KOPT-K1 (cell line): ENCODE results near the gene MRNIP.

Source experiments
- H3K27ac ChIP-seq: fragments of 200-600 bp; sonication (generic); 2 replicates; pipeline ENCODE4 v1.5.1; 2016; ENCODE audit warnings: antibody characterized with exemption, mild to moderate bottlenecking, low read depth, low read length; ENCODE audit not compliant: poor library complexity, severe bottlenecking
- H3K36me3 ChIP-seq: fragments of 200-600 bp; sonication (generic); 2 replicates; pipeline ENCODE4 v1.5.1; 2017; ENCODE audit warnings: antibody characterized with exemption, mild to moderate bottlenecking, low read length, moderate library complexity; ENCODE audit not compliant: insufficient read depth
- H3K9me3 ChIP-seq: fragments of 200-600 bp; sonication (generic); 2 replicates; pipeline ENCODE4 v1.5.1; 2017; ENCODE audit warnings: antibody characterized with exemption, low read length, mild to moderate bottlenecking; ENCODE audit not compliant: insufficient read depth, poor library complexity, severe bottlenecking

Gene MRNIP

GRCh38 chr5:179858586-179859427, at the start of gene MRNIP:
Gene MRNIP (minus strand): TSS chr5:179858817. CDS start chr5:179858796, 21 bp downstream.
- Histone ChIP-seq H3K27ac (peak within 1 kb of the TSS; percentile 63), H3K9me3 (peaks cover 5% of the 10 kb centered on the region)

DNA sequence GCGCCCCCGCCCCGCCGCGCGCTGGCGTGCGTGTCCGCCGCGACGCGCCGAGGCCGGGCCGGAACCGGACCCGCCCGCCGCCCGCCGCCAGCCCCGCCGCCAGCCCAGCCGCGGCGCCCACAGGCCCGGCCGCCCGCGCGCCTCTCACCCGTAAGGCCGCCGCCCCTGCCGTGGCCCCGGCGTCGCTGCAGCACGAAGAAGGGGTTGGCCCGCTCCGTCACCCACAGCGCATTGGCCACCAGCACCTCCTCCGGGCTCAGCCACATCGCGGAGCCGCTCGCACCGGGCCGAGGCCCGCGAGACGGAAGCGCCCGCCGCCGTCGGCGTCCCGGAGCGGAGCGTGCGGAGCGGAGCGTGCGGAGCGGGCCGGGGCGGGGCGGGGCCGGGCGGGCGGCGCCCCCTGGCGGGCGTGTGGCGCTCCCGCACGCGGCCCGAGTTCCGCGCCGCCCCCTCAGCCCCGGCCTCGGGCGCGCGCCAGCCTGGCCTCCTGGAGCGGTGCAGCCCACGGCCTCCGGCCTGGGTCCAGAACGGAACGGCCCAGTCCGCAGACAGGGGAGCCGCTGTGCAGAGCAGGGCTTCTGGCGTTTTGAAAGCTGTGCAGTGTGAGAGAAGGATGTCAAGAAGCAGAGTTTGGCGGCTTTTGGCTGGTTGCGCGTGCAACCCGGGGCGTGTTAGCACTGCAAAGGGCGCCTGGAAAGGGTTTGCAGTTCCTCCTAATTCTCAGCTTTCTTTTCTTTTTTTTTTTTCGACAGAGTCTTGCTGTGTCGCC, 49.1 kb upstream of the MRNIP start, which contains the start of gene TBC1D9B:
TBC1D9B (minus strand) TSS at position 342 of the 769 bp plus-strand sequence; CDS start at position 266, 76 bp downstream.
- peak within 1 kb of the TSS; percentile 41 for H3K27ac ChIP-seq
- peaks cover 21% of the 10 kb centered on the region for H3K36me3 ChIP-seq
- H3K9me3 ChIP-seq: no peaks in the 10 kb centered on the region

More at GRCh38 chr5:179858586-179859427, at the start of gene MRNIP:
- H3K36me3 ChIP-seq: peaks cover 20% of the 10 kb centered on the region

GRCh38 chr5:179906795-179907555, 48.4 kb upstream of the MRNIP start:
- Histone ChIP-seq H3K9me3 (no peaks in the 10 kb centered on the region), H3K27ac (peak overlapping the region; percentile 28), H3K36me3 (peaks cover 29% of the 10 kb centered on the region)

DNA sequence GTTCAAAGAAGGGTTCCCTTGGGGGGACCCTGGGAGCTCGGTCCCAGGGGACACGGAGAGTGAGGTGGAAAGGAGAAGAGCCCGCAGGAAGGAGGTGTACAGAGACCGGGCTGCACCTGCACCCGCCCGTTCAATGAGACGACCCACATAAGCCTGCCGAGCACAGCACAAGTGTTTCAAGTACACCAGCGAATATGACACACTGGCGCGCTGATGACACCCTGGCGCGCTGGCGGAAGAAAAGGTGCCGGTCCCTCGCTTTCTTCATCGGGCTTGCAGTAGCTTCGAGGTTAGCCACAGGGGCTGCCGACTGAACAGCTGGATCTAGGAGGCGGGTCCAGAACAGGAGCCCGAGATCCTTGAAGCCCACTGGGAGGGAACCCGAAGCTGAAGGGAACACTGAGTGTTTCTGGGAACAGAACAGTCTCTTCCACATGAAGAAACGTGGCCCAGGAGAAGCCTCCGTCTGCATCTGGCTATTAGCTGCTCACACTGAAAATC, 47.7 kb upstream of the MRNIP start:
- H3K9me3 ChIP-seq: no peaks in the 10 kb centered on the region
- no peak overlapping the region for H3K27ac ChIP-seq
- H3K36me3 ChIP-seq: peaks cover 33% of the 10 kb centered on the region

GRCh38 chr5:179905161-179905560, 46.5 kb upstream of the MRNIP start:
- Histone ChIP-seq H3K9me3 (no peaks in the 10 kb centered on the region), H3K36me3 (peaks cover 37% of the 10 kb centered on the region), H3K27ac (no peak overlapping the region)

GRCh38 chr5:179904463-179905160, 46.0 kb upstream of the MRNIP start:
- Histone ChIP-seq H3K9me3 (no peaks in the 10 kb centered on the region), H3K36me3 (peaks cover 43% of the 10 kb centered on the region), H3K27ac (no peak overlapping the region)

DNA sequence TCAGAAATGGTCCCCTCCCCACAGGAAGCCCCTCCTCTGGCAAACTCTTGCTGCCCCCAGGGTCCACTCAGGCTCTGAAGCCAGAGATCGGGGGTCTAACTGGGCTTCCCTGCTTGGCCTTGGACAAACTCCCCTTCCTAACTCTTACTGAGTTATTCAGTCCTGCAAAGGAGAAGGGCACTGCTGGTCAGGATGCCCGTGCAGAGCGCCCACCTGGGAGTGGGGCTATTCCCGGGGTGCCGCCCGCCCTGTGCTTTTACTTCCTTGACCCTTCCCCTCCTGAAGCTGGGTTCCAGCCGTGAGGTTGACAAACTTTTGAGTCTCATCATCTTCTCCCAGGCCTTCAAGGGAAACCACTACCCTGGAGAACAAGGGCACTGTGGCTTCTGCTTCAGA, 44.1 kb upstream of the MRNIP start:
- Histone ChIP-seq H3K36me3 (peaks cover 60% of the 10 kb centered on the region), H3K27ac (no peak overlapping the region), H3K9me3 (no peaks in the 10 kb centered on the region)

DNA sequence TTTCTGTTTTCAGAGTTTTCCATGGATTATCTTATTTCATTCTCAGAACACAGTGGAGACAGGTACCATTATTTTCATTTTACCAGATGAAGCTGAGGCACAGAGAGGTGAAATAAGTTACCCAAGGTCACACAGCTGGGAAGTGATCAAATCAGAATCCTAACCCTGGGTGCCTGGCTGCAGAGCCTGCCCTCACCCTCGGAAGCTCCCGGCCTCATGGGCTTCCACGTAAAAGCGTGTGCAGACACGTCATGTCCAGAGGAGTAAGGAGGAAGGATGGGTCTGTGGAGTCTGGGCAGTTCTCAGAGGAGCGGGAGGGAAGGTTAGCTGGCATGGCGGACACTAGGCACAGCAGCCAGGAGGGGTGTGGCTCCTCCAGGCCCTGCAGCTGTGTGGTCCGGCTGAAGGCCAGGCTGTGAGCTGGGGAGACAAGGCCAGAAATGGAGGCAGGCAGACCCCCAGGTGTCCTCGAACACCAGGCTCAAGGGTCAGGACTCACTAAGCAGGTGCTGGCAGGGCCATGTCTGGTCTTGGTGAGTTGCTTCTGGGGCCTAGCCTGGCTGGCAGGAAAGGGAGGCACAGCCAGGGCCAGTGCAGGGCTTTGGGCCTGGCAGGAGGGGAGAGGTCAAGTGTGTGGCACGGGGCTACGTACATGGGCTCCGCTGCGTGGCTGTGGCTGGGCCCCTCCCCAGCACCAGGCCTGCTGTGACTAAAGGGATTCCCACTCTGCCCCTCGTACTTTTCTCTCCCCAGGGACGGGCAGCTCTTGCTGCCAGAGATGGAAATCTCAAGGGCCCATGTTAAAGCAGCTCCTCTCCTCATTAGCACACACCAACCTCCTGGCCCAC, 43.5 kb upstream of the MRNIP start:
- Histone ChIP-seq H3K27ac (no peak overlapping the region), H3K36me3 (peaks cover 67% of the 10 kb centered on the region), H3K9me3 (no peaks in the 10 kb centered on the region)

DNA sequence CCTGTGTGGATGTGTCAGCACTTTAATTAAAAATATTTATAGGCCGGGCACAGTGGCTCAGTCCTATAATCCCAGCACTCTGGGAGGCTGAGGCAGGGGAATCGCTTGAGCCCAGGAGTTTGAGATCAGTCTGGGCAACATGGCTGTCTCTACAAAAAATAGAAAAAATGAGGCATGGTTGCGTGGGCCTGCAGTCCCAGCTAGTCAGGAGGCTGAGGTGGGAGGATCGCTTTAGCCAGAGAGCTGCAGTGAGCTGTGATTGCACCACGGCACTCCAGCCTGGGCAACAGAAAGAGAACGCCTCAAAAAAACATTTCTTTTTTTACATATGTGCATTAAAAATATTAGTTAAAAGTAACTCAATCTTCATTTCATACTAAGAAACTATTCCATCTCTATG, 42.8 kb upstream of the MRNIP start:
- Histone ChIP-seq H3K27ac (no peak overlapping the region), H3K36me3 (peaks cover 68% of the 10 kb centered on the region), H3K9me3 (no peaks in the 10 kb centered on the region)

- peaks cover 74% of the 10 kb centered on the region for H3K36me3 ChIP-seq
- no peak overlapping the region for H3K27ac ChIP-seq
- H3K9me3 ChIP-seq: no peaks in the 10 kb centered on the region
Observed at GRCh38 chr5:179900711-179901110, 42.1 kb upstream of the MRNIP start.

GRCh38 chr5:179900206-179900605, 41.6 kb upstream of the MRNIP start:
- H3K27ac ChIP-seq: no peak overlapping the region
- H3K36me3 ChIP-seq: peaks cover 79% of the 10 kb centered on the region

DNA sequence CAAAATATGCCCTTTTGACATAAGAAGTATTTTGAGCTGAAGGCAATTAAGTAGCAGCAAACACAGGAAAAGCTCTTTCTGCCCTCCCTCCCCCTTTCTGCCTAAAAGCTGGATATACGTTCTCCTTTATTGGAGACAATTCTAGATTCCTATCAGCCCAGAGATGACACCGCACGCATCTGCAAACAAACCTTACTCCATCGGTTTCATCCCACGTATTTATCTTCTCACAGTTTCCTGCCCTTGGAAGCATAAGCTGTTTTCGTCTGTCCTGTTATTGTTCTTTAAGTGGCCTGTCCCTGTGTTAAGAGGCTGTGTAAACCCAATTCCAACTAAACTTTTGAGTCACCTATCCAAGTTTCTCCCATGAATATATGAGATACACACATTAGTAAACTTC, 37.2 kb upstream of the MRNIP start:
- H3K36me3 ChIP-seq: peaks cover 87% of the 10 kb centered on the region
- no peak overlapping the region for H3K27ac ChIP-seq
- no peaks in the 10 kb centered on the region for H3K9me3 ChIP-seq

More at GRCh38 chr5:179900206-179900605, 41.6 kb upstream of the MRNIP start:
- H3K9me3 ChIP-seq: no peaks in the 10 kb centered on the region

DNA sequence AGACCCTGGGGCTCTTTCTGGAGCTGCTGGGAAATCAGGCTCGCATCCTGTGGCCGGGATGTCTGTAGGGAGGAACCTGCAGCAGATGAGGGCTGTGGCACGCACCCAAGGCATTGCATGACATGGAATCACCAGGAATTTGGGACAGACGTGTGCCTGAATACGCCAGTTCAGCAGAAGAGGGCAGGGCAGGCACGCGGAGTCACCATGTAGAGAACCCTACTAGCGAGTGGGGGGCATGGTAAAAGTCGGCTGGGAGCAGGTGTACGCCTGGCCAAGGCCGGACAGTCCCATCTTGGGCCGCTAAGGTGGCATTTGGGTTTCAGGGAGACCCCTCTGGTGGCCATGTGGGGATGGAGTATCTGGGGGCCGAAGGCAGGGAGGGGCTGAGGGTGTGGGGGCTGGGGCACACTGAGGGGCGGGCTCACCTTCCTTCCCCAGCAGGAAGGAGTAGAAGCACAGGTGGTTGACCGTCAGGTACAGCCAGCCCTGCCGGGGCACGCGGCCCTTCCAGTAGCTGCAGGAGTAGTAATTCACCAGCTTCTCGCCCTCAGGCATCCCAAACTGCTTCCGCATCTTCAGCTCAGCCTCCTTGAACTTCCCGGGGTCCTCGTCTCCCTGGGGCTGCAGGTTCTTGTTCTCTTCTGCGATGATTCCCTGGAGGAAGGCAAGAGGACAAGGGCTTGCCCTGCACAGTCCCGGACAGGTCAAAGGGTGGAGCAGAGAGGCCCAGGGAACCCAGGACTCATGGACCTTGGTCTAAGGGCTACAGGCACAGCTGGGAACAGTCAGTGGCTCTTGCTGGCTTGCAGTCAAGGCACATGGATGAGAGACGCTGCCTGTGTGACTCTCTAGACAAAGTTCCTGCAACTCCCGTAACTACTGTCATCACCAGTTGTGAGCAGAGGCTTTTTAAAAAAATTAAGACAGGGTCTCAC, 35.6 kb upstream of the MRNIP start:
- no peaks in the 10 kb centered on the region for H3K9me3 ChIP-seq
- peaks cover 92% of the 10 kb centered on the region for H3K36me3 ChIP-seq
- no peak overlapping the region for H3K27ac ChIP-seq
